H9 (cell line): Measurements from ENCODE around the gene SLC6A7. TPM values are rescaled to one million over a fixed set of nuclear protein-coding genes. Genes with fewer than 3 reads are reported as not detected.

Experiments
- DNase-seq: peaks from one replicate; pipeline ENCODE4 v3.0.0-alpha.2; 2017
- H2AFZ ChIP-seq: one replicate; pipeline ENCODE4 v1.6.1; 2013; ENCODE audit warnings: mild to moderate bottlenecking, low read length, control low read depth, moderate library complexity
- H2AK5ac ChIP-seq: 2 replicates; pipeline ENCODE4 v1.6.1; 2013; ENCODE audit warnings: low read length, control low read depth, mixed read lengths; ENCODE audit not compliant: insufficient read length
- H2BK120ac ChIP-seq: one replicate; pipeline ENCODE4 v1.6.1; 2013; ENCODE audit warnings: low read depth, mild to moderate bottlenecking, low read length, control low read depth, inconsistent platforms; ENCODE audit not compliant: poor library complexity, severe bottlenecking
- H2BK12ac ChIP-seq: 2 replicates; pipeline ENCODE4 v1.6.1; 2013; ENCODE audit warnings: low read length, control low read depth, mixed read lengths, low read depth; ENCODE audit not compliant: insufficient read length
- H2BK15ac ChIP-seq: 2 replicates; pipeline ENCODE4 v1.6.1; 2013; ENCODE audit warnings: low read depth, low read length, control low read depth
- H2BK20ac ChIP-seq: one replicate; pipeline ENCODE4 v1.6.1; 2013; ENCODE audit warnings: low read depth, mild to moderate bottlenecking, low read length, control low read depth, inconsistent platforms; ENCODE audit not compliant: poor library complexity, severe bottlenecking
- H2BK5ac ChIP-seq: 2 replicates; pipeline ENCODE4 v1.6.1; 2013; ENCODE audit warnings: low read length, control low read depth, mixed read lengths; ENCODE audit not compliant: insufficient read length
- H3K14ac ChIP-seq: 2 replicates; pipeline ENCODE4 v1.6.1; 2013; ENCODE audit warnings: low read length, control low read depth; ENCODE audit not compliant: insufficient read depth
- H3K18ac ChIP-seq: 2 replicates; pipeline ENCODE4 v1.6.1; 2013; ENCODE audit warnings: low read depth, mild to moderate bottlenecking, mixed read lengths, low read length, control low read depth; ENCODE audit not compliant: insufficient read length
- H3K23ac ChIP-seq: 2 replicates; pipeline ENCODE4 v1.6.1; 2013; ENCODE audit warnings: low read length, control low read depth, mixed read lengths, low read depth; ENCODE audit not compliant: insufficient read length
- H3K23me2 ChIP-seq: 2 replicates; pipeline ENCODE4 v1.6.1; 2013; ENCODE audit warnings: low read depth, mild to moderate bottlenecking, mixed read lengths, low read length, control low read depth; ENCODE audit not compliant: insufficient read length, poor library complexity, severe bottlenecking
- H3K27ac ChIP-seq: 2 replicates; pipeline ENCODE4 v1.5.1; 2013; ENCODE audit warnings: low read length, control low read depth, mixed read lengths, low read depth; ENCODE audit not compliant: insufficient read length
- H3K27me3 ChIP-seq: 2 replicates; pipeline ENCODE4 v1.6.1; 2013; ENCODE audit warnings: low read length, control low read depth, inconsistent platforms; ENCODE audit not compliant: insufficient read depth
- H3K4ac ChIP-seq: 2 replicates; pipeline ENCODE4 v1.6.1; 2013; ENCODE audit warnings: low read depth, mild to moderate bottlenecking, control low read depth, inconsistent platforms, low read length, moderate library complexity
- H3K4me1 ChIP-seq: 2 replicates; pipeline ENCODE4 v1.6.1; 2013; ENCODE audit warnings: low read length, control low read depth, inconsistent platforms; ENCODE audit not compliant: insufficient read depth
- H3K4me2 ChIP-seq: 2 replicates; pipeline ENCODE4 v1.6.1; 2013; ENCODE audit warnings: low read length, control low read depth, mixed read lengths; ENCODE audit not compliant: insufficient read length, insufficient read depth
- H3K56ac ChIP-seq: 2 replicates; pipeline ENCODE4 v1.6.1; 2013; ENCODE audit warnings: low read depth, mild to moderate bottlenecking, mixed read lengths, low read length, control low read depth; ENCODE audit not compliant: insufficient read length
- H3K79me1 ChIP-seq: 2 replicates; pipeline ENCODE4 v1.6.1; 2013; ENCODE audit warnings: low read depth, mild to moderate bottlenecking, moderate library complexity, low read length, control low read depth, inconsistent platforms; ENCODE audit not compliant: insufficient read depth, poor library complexity, severe bottlenecking
- H3K79me2 ChIP-seq: 2 replicates; pipeline ENCODE4 v1.6.1; 2013; ENCODE audit warnings: low read length, control low read depth, inconsistent platforms; ENCODE audit not compliant: insufficient read depth
- H3K9ac ChIP-seq: 2 replicates; pipeline ENCODE4 v1.6.1; 2013; ENCODE audit warnings: low read length, control low read depth, mixed read lengths; ENCODE audit not compliant: insufficient read length; ENCODE audit errors: extremely low read depth
- H3K9me3 ChIP-seq: one replicate; pipeline ENCODE4 v1.6.1; 2013; ENCODE audit warnings: low read depth, low read length, inconsistent platforms; ENCODE audit not compliant: control insufficient read depth
- H3T11ph ChIP-seq: one replicate; pipeline ENCODE4 v1.6.1; 2013; ENCODE audit warnings: mild to moderate bottlenecking, low read length, control low read depth, inconsistent platforms
- H4K20me1 ChIP-seq: one replicate; pipeline ENCODE4 v1.6.1; 2013; ENCODE audit not compliant: control insufficient read depth, insufficient read length, insufficient read depth
- H4K5ac ChIP-seq: 2 replicates; pipeline ENCODE4 v1.6.1; 2013; ENCODE audit warnings: low read depth, mild to moderate bottlenecking, mixed read lengths, low read length, control low read depth; ENCODE audit not compliant: insufficient read length
- H4K8ac ChIP-seq: replicated peaks from 2 replicates; pipeline ENCODE4 v1.6.1; 2013; ENCODE audit warnings: low read length, control low read depth, mixed read lengths, low read depth; ENCODE audit not compliant: insufficient read length
- H4K91ac ChIP-seq: 2 replicates; pipeline ENCODE4 v1.6.1; 2013; ENCODE audit warnings: low read depth, mild to moderate bottlenecking, moderate library complexity, mixed read lengths, low read length, control low read depth; ENCODE audit not compliant: insufficient read length
- H3K27ac Mint-ChIP-seq, 3 experiments: 2 replicates in 2 of 3; 3 replicates in 1 of 3; pipeline ENCODE4 v1.8.0; 2020 to 2021; ENCODE audit warnings: mixed read lengths in 3 of 3, mild to moderate bottlenecking in 1 of 3, moderate library complexity in 1 of 3
- H3K27me3 Mint-ChIP-seq: 2 replicates; pipeline ENCODE4 v1.8.0; 2021; ENCODE audit warnings: low read depth, mild to moderate bottlenecking, moderate library complexity, mixed read lengths
- H3K36me3 Mint-ChIP-seq, 3 experiments: 2 replicates in 2 of 3; 3 replicates in 1 of 3; pipeline ENCODE4 v1.8.0; 2020 to 2021; ENCODE audit warnings: low read depth in 3 of 3, mixed read lengths in 3 of 3; ENCODE audit not compliant: insufficient read depth in 1 of 3
- H3K4me1 Mint-ChIP-seq, 2 experiments: 2 replicates each; pipeline ENCODE4 v1.8.0; 2020; ENCODE audit warnings: mixed read lengths in 2 of 2
- H3K4me3 Mint-ChIP-seq, 2 experiments: 2 replicates in 1 of 2; 3 replicates in 1 of 2; pipeline ENCODE4 v1.8.0; 2020 to 2021; ENCODE audit warnings: mild to moderate bottlenecking in 2 of 2, mixed read lengths in 2 of 2, moderate library complexity in 1 of 2
- H3K9me3 Mint-ChIP-seq, 2 experiments: 2 replicates in 1 of 2; 3 replicates in 1 of 2; pipeline ENCODE4 v1.8.0; 2020; ENCODE audit warnings: mild to moderate bottlenecking in 2 of 2, mixed read lengths in 2 of 2, moderate library complexity in 1 of 2
- total RNA-seq: library from RNA; stranded (reverse); gene quantifications from 2 replicates; pipeline ENCODE4 v1.2.1, GENCODE V29; 2021
- TF ChIP-seq, protein P1 (sequence below): fragments of 200-600 bp; sonication (generic); conservative IDR thresholded peaks from 3 replicates; pipeline ENCODE4 v1.8.0; 2021; ENCODE audit warnings: antibody characterized with exemption, mild to moderate bottlenecking

SLC6A7 gene
- total RNA-seq, 1 experiment from 2014 or later = not detected

DNA sequence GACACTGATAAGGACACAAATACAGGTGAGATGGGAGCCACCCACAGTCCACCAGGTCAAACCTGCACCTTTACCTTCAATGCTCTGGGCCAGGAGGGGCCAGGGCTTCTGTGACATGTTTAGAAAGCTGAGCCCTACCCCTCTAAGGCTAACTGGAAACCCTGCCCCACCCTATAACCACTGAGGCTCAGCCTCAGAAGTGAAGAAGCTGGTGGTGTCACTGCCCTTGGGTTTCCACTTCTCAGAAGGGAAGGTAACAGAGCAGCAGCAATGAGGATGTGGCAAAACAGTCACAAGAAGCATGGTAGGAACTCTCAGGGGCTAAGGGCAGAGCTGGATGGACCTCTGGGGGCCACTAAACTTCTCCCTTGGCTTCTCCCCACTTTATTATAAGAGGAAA lies 40.2 kb upstream of the SLC6A7 start:
- Histone ChIP-seq H2BK12ac (no peak overlapping the region), H3T11ph (no peak overlapping the region), H3K9ac (no peak overlapping the region), H4K91ac (no peak overlapping the region), H2AFZ (no peak overlapping the region), H2BK20ac (no peak overlapping the region), H2BK120ac (no peak overlapping the region), H3K23ac (no peak overlapping the region), H2BK15ac (no peak overlapping the region), H2BK5ac (no peak overlapping the region), H3K27ac (no peak overlapping the region), H3K79me1 (no peaks in the 10 kb centered on the region), H3K4me2 (no peak overlapping the region), H4K8ac (no peak overlapping the region), H3K27me3 (no peaks in the 10 kb centered on the region), H3K23me2 (no peaks in the 10 kb centered on the region), H3K18ac (no peak overlapping the region), H3K79me2 (no peaks in the 10 kb centered on the region), H4K5ac (no peak overlapping the region), H3K9me3 (no peaks in the 10 kb centered on the region), H3K14ac (no peak overlapping the region), H3K4ac (no peak overlapping the region), H3K4me1 (peaks cover 2% of the 10 kb centered on the region; the same call in 1 of the 2 replicates), H2AK5ac (no peak overlapping the region), H4K20me1 (no peaks in the 10 kb centered on the region), H3K56ac (no peak overlapping the region)
- Mint-ChIP-seq H3K27me3 (peaks cover 11% of the 10 kb centered on the region), H3K4me3 (no peak overlapping the region), H3K9me3 (no peaks in the 10 kb centered on the region), H3K4me1 (peaks cover 16 to 24% of the 10 kb centered on the region in 2 experiments), H3K27ac (no peak overlapping the region), H3K36me3 (no peaks in the 10 kb centered on the region)
- TF ChIP-seq, protein P1, sequence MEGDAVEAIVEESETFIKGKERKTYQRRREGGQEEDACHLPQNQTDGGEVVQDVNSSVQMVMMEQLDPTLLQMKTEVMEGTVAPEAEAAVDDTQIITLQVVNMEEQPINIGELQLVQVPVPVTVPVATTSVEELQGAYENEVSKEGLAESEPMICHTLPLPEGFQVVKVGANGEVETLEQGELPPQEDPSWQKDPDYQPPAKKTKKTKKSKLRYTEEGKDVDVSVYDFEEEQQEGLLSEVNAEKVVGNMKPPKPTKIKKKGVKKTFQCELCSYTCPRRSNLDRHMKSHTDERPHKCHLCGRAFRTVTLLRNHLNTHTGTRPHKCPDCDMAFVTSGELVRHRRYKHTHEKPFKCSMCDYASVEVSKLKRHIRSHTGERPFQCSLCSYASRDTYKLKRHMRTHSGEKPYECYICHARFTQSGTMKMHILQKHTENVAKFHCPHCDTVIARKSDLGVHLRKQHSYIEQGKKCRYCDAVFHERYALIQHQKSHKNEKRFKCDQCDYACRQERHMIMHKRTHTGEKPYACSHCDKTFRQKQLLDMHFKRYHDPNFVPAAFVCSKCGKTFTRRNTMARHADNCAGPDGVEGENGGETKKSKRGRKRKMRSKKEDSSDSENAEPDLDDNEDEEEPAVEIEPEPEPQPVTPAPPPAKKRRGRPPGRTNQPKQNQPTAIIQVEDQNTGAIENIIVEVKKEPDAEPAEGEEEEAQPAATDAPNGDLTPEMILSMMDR = no peak
- DNase-seq = no peak
